Suprapubic skin (tissue), 4 donors: ENCODE results near the gene CHTF8. TPM values are rescaled to one million over a fixed set of nuclear protein-coding genes. Genes with fewer than 3 reads are reported as not detected.
"Not testable (repeated sequence)": the region's sequence is repeated elsewhere in the genome, so short reads cannot be mapped to it uniquely, and the experiment has no call there.

Source experiments
- DNase-seq, 2 donors: peaks; one replicate each; pipeline ENCODE4 v3.0.0-alpha.2; 2019; ENCODE audit warnings: low spot score in 2 of 2
- H3K27ac ChIP-seq: fragments of 200-600 bp; sonication (generic); one replicate; pipeline ENCODE4 v1.5.1; 2019
- H3K27me3 ChIP-seq: fragments of 200-600 bp; sonication (generic); one replicate; pipeline ENCODE4 v1.5.1; 2019
- H3K36me3 ChIP-seq: fragments of 200-600 bp; sonication (generic); one replicate; pipeline ENCODE4 v1.5.1; 2019
- H3K4me1 ChIP-seq: fragments of 200-600 bp; sonication (generic); one replicate; pipeline ENCODE4 v1.5.1; 2019
- H3K4me3 ChIP-seq: fragments of 200-600 bp; sonication (generic); one replicate; pipeline ENCODE4 v1.5.1; 2019; ENCODE audit warnings: mild to moderate bottlenecking
- H3K9me3 ChIP-seq: fragments of 200-600 bp; sonication (generic); one replicate; pipeline ENCODE4 v1.5.1; 2019
- CTCF ChIP-seq, 2 donors: fragments of 200-600 bp in 1 of 2; fragments of 450-650 bp in 1 of 2; sonication (generic) in 1 of 2; IDR thresholded peaks; one replicate each; pipeline ENCODE4 v1.5.1; 2016 to 2019; ENCODE audit warnings: antibody characterized with exemption in 2 of 2, mild to moderate bottlenecking in 1 of 2, moderate library complexity in 1 of 2
- EP300 ChIP-seq: sonication (generic); formaldehyde crosslinking; IDR thresholded peaks from one replicate; pipeline ENCODE4 v1.6.1; 2017; ENCODE audit warnings: antibody characterized with exemption
- POLR2A ChIP-seq, 2 donors: fragments of 450-650 bp; IDR thresholded peaks; one replicate each; pipeline ENCODE4 v1.6.1; 2017; ENCODE audit warnings: antibody characterized with exemption in 2 of 2, mild to moderate bottlenecking in 2 of 2, moderate library complexity in 2 of 2
- POLR2AphosphoS5 ChIP-seq, 3 donors: sonication (generic); formaldehyde crosslinking; IDR thresholded peaks; one replicate each; pipeline ENCODE4 v1.6.1; 2017; ENCODE audit warnings: antibody characterized with exemption in 3 of 3
- WGBS: methylation state at CpG from one replicate; pipeline ENCODE4 v1.1.5; 2018; 5-methylcytosine and 5-hydroxymethylcytosine counted together
- total RNA-seq, 4 donors: library from RNA; depleted of rRNA; stranded (reverse); fragments of >200 nt; gene quantifications; one replicate each; pipeline ENCODE4 v1.1.0, GENCODE V29; 2016

CHTF8 gene
- total RNA-seq, 4 donors from 2014 or later = 76.9 to 128 (median 90.0) TPM

DNA sequence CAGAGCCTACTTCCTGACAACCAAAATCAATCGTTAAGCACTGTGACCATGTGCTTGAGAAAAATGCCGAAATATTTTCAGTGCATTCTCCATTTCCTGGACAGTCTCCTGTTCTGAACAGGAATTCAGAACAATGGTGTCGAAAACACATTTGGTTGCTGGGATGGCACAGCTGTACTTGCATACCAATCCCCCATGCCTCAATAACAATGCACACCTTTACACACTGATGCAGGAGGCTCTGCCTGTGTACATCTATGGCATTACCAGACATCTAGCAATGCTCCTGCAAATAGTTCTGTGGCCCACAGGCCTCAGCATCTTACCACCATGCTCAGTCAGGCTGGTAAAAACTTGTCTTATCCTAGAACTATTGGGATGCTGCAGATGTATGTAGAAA is 6.2 kb downstream of the CHTF8 start:
- TF ChIP-seq CTCF (IDR thresholded peaks at IDR 0.05) (no peak), POLR2A (IDR thresholded peaks at IDR 0.05) (no peak), POLR2AphosphoS5 (IDR thresholded peaks at IDR 0.05) (no peak), EP300 (no peak)
- no peaks in the 10 kb centered on the region for H3K9me3 ChIP-seq
- peaks cover 14% of the 10 kb centered on the region for H3K36me3 ChIP-seq
- no peak for DNase-seq
- 76% methylated on average over 3 of the region's 3 CpGs for WGBS
- no peak overlapping the region for H3K27ac ChIP-seq
- H3K4me1 ChIP-seq = peaks cover 24% of the 10 kb centered on the region
- no peaks in the 10 kb centered on the region for H3K27me3 ChIP-seq
- H3K4me3 ChIP-seq = no peak overlapping the region

DNA sequence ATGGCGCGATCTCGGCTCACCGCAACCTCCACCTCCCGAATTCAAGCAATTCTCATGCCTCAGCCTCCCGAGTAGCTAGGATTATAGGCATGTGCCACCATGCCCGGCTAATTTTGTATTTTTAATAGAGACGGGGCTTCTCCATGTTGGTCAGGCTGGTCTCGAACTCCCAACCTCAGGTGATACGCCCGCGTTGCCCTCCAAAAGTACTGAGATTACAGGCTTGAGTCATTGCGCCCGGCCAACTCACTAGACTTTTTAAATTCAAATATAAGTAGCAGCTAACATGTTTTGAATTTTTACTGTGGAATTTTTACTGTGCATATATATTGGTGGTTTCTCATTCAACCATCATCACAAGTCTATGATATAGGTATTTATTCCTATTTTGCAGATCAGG is 7.4 kb downstream of the CHTF8 start:
- H3K27me3 ChIP-seq, H3K4me3 ChIP-seq, H3K9me3 ChIP-seq, H3K27ac ChIP-seq: not testable (repeated sequence)
- 93% methylated on average over 14 of the region's 14 CpGs for WGBS
- peaks cover 12% of the 10 kb centered on the region for H3K4me1 ChIP-seq
- H3K36me3 ChIP-seq = peaks cover 25% of the 10 kb centered on the region
- DNase-seq = peak in 1 of 2 donors; percentile 50

DNA sequence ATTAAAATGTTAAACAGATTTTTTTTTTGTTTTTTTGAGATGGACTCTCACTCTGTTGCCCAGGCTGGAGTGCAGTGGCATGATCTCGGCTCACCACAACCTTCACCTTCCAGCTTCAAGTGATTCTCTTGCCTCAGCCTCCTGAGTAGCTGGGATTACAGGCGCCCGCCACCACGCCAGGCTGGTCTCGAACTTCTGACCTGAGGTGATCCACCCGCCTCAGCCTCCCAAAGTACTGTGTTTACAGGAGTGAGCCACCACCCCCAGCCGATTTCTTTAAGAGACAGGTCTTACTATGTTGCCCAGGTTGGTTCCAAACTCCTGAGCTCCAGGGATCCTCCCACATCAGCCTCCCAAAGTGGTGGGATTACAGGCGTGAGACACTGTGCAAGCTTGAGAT is 8.0 kb downstream of the CHTF8 start:
- not testable (repeated sequence) for H3K27me3 ChIP-seq, H3K27ac ChIP-seq, H3K9me3 ChIP-seq, H3K4me1 ChIP-seq, H3K4me3 ChIP-seq
- WGBS = 83% methylated on average over 8 of the region's 8 CpGs
- H3K36me3 ChIP-seq = peaks cover 31% of the 10 kb centered on the region
- DNase-seq = peak in 1 of 2 donors; percentile 41

GRCh38 chr16:69123910-69124309 is 8.5 kb downstream of the CHTF8 start:
- Histone ChIP-seq H3K4me3 (no peak overlapping the region), H3K27me3 (no peaks in the 10 kb centered on the region), H3K27ac (no peak overlapping the region), H3K9me3 (no peaks in the 10 kb centered on the region), H3K36me3 (peaks cover 36% of the 10 kb centered on the region), H3K4me1 (peaks cover 7% of the 10 kb centered on the region)
- WGBS = 67% methylated on average over 3 of the region's 3 CpGs
- TF ChIP-seq CTCF (IDR thresholded peaks at IDR 0.05) (peak; percentile 53 to 69), POLR2A (IDR thresholded peaks at IDR 0.05) (no peak)
- DNase-seq = peak in 1 of 2 donors; percentile 32

DNA sequence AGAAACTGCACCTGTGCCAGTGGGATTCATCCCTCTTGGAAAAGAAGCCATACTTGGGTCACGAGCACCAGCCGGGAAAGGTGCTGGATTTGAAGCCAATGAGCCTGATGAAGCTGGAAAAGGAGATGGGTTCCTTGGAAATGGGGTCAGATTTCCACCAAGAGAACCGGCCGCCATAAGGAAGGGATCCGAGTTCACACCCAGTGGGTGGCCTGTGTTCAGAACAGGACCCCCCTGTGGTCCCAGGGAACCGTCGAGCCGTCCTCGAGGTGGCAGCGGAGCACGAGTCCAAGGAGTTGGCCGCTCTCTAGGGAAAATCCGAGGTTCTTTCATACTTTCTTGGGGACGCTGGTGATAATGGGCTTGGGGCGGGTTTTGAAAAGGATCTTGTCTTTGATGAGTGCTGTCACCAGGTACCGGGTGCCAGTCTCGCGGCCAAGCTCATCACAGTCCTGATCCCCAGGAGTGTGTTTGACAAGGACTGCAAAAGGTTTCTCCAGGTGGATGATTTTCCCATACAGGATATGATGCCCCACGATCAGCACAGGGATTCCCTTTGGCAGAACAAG is 12.2 kb downstream of the CHTF8 start:
- Histone ChIP-seq H3K4me1 (peaks cover 12% of the 10 kb centered on the region), H3K27ac (no peak overlapping the region), H3K4me3 (no peak overlapping the region), H3K9me3 (no peaks in the 10 kb centered on the region), H3K27me3 (no peaks in the 10 kb centered on the region), H3K36me3 (peaks cover 59% of the 10 kb centered on the region)
- peak in 1 of 2 donors; percentile 64 for DNase-seq
- 95% methylated on average over 19 of the region's 19 CpGs for WGBS
- TF ChIP-seq POLR2AphosphoS5 (IDR thresholded peaks at IDR 0.05) (no peak), EP300 (no peak), CTCF (IDR thresholded peaks at IDR 0.05) (no peak), POLR2A (IDR thresholded peaks at IDR 0.05) (no peak)

DNA sequence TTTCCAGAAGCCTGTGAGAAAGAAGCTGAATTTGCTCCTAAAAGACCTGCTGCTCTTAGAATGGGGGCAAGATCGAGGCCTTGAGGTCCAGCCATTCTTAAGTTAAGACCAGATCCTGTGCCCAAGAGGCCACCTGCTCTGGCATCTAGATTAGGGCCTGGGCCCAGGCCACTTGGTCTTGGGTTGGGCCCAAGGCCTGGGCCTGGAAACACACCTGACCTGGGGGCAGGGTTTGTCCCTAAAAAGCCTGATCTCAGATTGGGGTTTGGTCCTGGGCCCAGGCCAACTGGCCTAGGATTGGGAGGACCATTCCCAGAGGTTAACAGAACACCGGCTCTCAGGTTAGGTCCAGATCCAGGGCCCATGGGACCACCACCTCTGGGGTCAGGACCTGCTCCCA is 12.9 kb downstream of the CHTF8 start:
- no peak for TF ChIP-seq POLR2AphosphoS5 (IDR thresholded peaks at IDR 0.05)
- TF ChIP-seq POLR2A (IDR thresholded peaks at IDR 0.05) = no peak
- TF ChIP-seq EP300 = no peak
- TF ChIP-seq CTCF (IDR thresholded peaks at IDR 0.05) = no peak
- no peaks in the 10 kb centered on the region for H3K9me3 ChIP-seq
- WGBS = 100% methylated on average over 1 of the region's 2 CpGs
- H3K4me3 ChIP-seq = no peak overlapping the region
- peaks cover 12% of the 10 kb centered on the region for H3K4me1 ChIP-seq
- peaks cover 61% of the 10 kb centered on the region for H3K36me3 ChIP-seq
- no peaks in the 10 kb centered on the region for H3K27me3 ChIP-seq
- no peak overlapping the region for H3K27ac ChIP-seq
- DNase-seq = no peak
